Right lobe of liver (tissue), 4 donors: ENCODE measurements around the gene LTB.

ENCODE experiments used
- CTCF ChIP-seq, 4 donors: fragments of 200-600 bp in 3 of 4; fragments of 450-650 bp in 1 of 4; IDR thresholded peaks; one replicate each; pipeline versions ENCODE4 v1.5.1 to v1.8.0; 2016 to 2022; ENCODE audit warnings: antibody characterized with exemption in 4 of 4, mild to moderate bottlenecking in 2 of 4
- POLR2A ChIP-seq: fragments of 450-650 bp; IDR thresholded peaks from one replicate; pipeline ENCODE4 v1.6.1; 2017; ENCODE audit warnings: antibody characterized with exemption, mild to moderate bottlenecking
- donor health status: DM: no; HTN: no; CAD: no.
- donor health status: DM: no; HTN: no; CAD: no.
- donor health status: DM: no; HTN: yes; CAD: no.

DNA sequence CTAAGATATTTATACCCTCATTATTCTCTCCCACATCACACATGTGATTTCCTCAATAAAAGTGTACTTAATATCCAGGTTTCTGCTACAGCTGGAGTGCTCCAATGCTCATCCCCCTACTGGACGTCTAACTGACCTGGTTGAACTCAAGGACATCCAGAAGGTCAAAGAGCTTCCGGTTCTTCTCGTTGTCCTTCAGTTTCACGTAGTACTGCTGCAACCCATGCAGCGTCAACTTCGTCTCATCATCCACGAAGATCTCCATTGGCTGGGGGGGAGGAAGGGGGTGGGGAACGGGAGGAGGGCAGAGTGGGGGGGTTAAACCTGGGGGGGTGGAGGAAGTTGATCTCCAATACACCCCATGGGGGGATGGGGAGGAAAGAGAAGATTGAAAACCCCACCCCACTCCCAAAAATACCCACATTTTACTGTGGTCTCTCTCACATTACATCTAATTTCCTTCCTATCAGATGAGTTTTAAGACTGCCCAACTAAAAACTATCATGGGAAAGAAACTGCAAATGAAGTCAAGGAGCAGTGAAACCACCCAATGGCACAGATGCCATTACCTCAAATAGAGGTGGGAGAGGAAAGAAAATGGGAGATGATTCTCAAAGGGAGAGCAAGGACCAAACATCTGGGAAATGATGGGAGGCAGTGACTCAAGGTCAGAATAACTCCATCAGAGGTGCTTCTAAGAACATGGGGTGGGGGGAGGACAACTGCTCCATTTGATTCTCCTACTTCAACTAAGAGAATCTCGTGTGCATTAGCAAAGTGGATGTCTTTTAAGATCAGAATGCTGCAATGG lies 49.4 kb downstream of the LTB start:
- TF ChIP-seq CTCF (IDR thresholded peaks at IDR 0.05), result no peak
- no peak for TF ChIP-seq POLR2A
